Loucy (cell line): ENCODE measurements around the gene UPF1.

Experiments used
- CTCF ChIP-seq: fragments of 200-600 bp; sonication (generic); conservative IDR thresholded peaks from 2 replicates; pipeline ENCODE4 v1.5.1; 2014; ENCODE audit warnings: mild to moderate bottlenecking, antibody characterized with exemption, low read length
- EZH2phosphoT487 ChIP-seq: fragments of 200-600 bp; IDR thresholded peaks from 2 replicates; pipeline ENCODE4 v1.6.1; 2018; ENCODE audit warnings: antibody characterized with exemption, mild to moderate bottlenecking, moderate library complexity, borderline replicate concordance

- TF ChIP-seq CTCF = no peak
- TF ChIP-seq EZH2phosphoT487 = no peak
Measured at GRCh38 chr19:18869781-18870530, 38.2 kb downstream of the UPF1 start.
